COLO668 (cell line): ENCODE data around the gene ITGB7.

Experiments used
- DNase-seq: peaks from one replicate; lab custom pipeline; 2025; ENCODE audit not compliant: unreplicated experiment; lab: John Stamatoyannopoulos, UW

ITGB7 gene

GRCh38 chr12:53207042-53207441, at the start of gene ITGB7:
Gene ITGB7, minus strand, starts transcription at chr12:53207251. Its CDS starts 6,808 bp downstream, at chr12:53200443.
- no peak for DNase-seq

- DNase-seq: no peak
Measured at GRCh38 chr12:53255996-53256395, 48.9 kb upstream of the ITGB7 start.

GRCh38 chr12:53254816-53255545, 47.9 kb upstream of the ITGB7 start:
- DNase-seq: no peak

GRCh38 chr12:53253298-53253697, 46.2 kb upstream of the ITGB7 start:
- no peak for DNase-seq

- DNase-seq: no peak
Measured at GRCh38 chr12:53252349-53252916, 45.4 kb upstream of the ITGB7 start.

- peak; percentile 80 for DNase-seq
Measured at GRCh38 chr12:53251477-53252348, 44.7 kb upstream of the ITGB7 start.

- no peak for DNase-seq
Measured at GRCh38 chr12:53245286-53245685, 38.2 kb upstream of the ITGB7 start.

GRCh38 chr12:53244337-53244736, 37.3 kb upstream of the ITGB7 start:
- no peak for DNase-seq

GRCh38 chr12:53241623-53242412, 34.8 kb upstream of the ITGB7 start:
- no peak for DNase-seq

GRCh38 chr12:53239643-53240258, 32.7 kb upstream of the ITGB7 start:
- DNase-seq: no peak

GRCh38 chr12:53236443-53237111, 29.5 kb upstream of the ITGB7 start:
- DNase-seq: no peak

GRCh38 chr12:53235742-53236442, 28.8 kb upstream of the ITGB7 start:
- no peak for DNase-seq

GRCh38 chr12:53235164-53235563, 28.1 kb upstream of the ITGB7 start:
- DNase-seq: no peak

GRCh38 chr12:53234271-53234914, 27.3 kb upstream of the ITGB7 start:
- no peak for DNase-seq

GRCh38 chr12:53233671-53234121, 26.6 kb upstream of the ITGB7 start:
- no peak for DNase-seq

- DNase-seq: peak; percentile 4
Measured at GRCh38 chr12:53232646-53233461, 25.8 kb upstream of the ITGB7 start.

GRCh38 chr12:53231921-53232645, 25.0 kb upstream of the ITGB7 start, which contains the start of gene RARG:
Gene RARG, minus strand, starts transcription at chr12:53232209. Its CDS starts 4,664 bp downstream, at chr12:53227545.
- no peak for DNase-seq

- no peak for DNase-seq
Measured at GRCh38 chr12:53231671-53231920, 24.5 kb upstream of the ITGB7 start.
